H9 (cell line): Measurements from ENCODE around the gene SLC35B4. TPM values are rescaled to one million over a fixed set of nuclear protein-coding genes. Genes with fewer than 3 reads are reported as not detected.

Experiments
- DNase-seq: peaks from one replicate; pipeline ENCODE4 v3.0.0-alpha.2; 2017
- H2AFZ ChIP-seq: one replicate; pipeline ENCODE4 v1.6.1; 2013; ENCODE audit warnings: mild to moderate bottlenecking, low read length, control low read depth, moderate library complexity
- H2AK5ac ChIP-seq: 2 replicates; pipeline ENCODE4 v1.6.1; 2013; ENCODE audit warnings: low read length, control low read depth, mixed read lengths; ENCODE audit not compliant: insufficient read length
- H2BK120ac ChIP-seq: one replicate; pipeline ENCODE4 v1.6.1; 2013; ENCODE audit warnings: low read depth, mild to moderate bottlenecking, low read length, control low read depth, inconsistent platforms; ENCODE audit not compliant: poor library complexity, severe bottlenecking
- H2BK12ac ChIP-seq: 2 replicates; pipeline ENCODE4 v1.6.1; 2013; ENCODE audit warnings: low read length, control low read depth, mixed read lengths, low read depth; ENCODE audit not compliant: insufficient read length
- H2BK15ac ChIP-seq: 2 replicates; pipeline ENCODE4 v1.6.1; 2013; ENCODE audit warnings: low read depth, low read length, control low read depth
- H2BK20ac ChIP-seq: one replicate; pipeline ENCODE4 v1.6.1; 2013; ENCODE audit warnings: low read depth, mild to moderate bottlenecking, low read length, control low read depth, inconsistent platforms; ENCODE audit not compliant: poor library complexity, severe bottlenecking
- H2BK5ac ChIP-seq: 2 replicates; pipeline ENCODE4 v1.6.1; 2013; ENCODE audit warnings: low read length, control low read depth, mixed read lengths; ENCODE audit not compliant: insufficient read length
- H3K14ac ChIP-seq: 2 replicates; pipeline ENCODE4 v1.6.1; 2013; ENCODE audit warnings: low read length, control low read depth; ENCODE audit not compliant: insufficient read depth
- H3K18ac ChIP-seq: 2 replicates; pipeline ENCODE4 v1.6.1; 2013; ENCODE audit warnings: low read depth, mild to moderate bottlenecking, mixed read lengths, low read length, control low read depth; ENCODE audit not compliant: insufficient read length
- H3K23ac ChIP-seq: 2 replicates; pipeline ENCODE4 v1.6.1; 2013; ENCODE audit warnings: low read length, control low read depth, mixed read lengths, low read depth; ENCODE audit not compliant: insufficient read length
- H3K23me2 ChIP-seq: 2 replicates; pipeline ENCODE4 v1.6.1; 2013; ENCODE audit warnings: low read depth, mild to moderate bottlenecking, mixed read lengths, low read length, control low read depth; ENCODE audit not compliant: insufficient read length, poor library complexity, severe bottlenecking
- H3K27ac ChIP-seq: 2 replicates; pipeline ENCODE4 v1.5.1; 2013; ENCODE audit warnings: low read length, control low read depth, mixed read lengths, low read depth; ENCODE audit not compliant: insufficient read length
- H3K27me3 ChIP-seq: 2 replicates; pipeline ENCODE4 v1.6.1; 2013; ENCODE audit warnings: low read length, control low read depth, inconsistent platforms; ENCODE audit not compliant: insufficient read depth
- H3K4ac ChIP-seq: 2 replicates; pipeline ENCODE4 v1.6.1; 2013; ENCODE audit warnings: low read depth, mild to moderate bottlenecking, control low read depth, inconsistent platforms, low read length, moderate library complexity
- H3K4me1 ChIP-seq: 2 replicates; pipeline ENCODE4 v1.6.1; 2013; ENCODE audit warnings: low read length, control low read depth, inconsistent platforms; ENCODE audit not compliant: insufficient read depth
- H3K4me2 ChIP-seq: 2 replicates; pipeline ENCODE4 v1.6.1; 2013; ENCODE audit warnings: low read length, control low read depth, mixed read lengths; ENCODE audit not compliant: insufficient read length, insufficient read depth
- H3K56ac ChIP-seq: 2 replicates; pipeline ENCODE4 v1.6.1; 2013; ENCODE audit warnings: low read depth, mild to moderate bottlenecking, mixed read lengths, low read length, control low read depth; ENCODE audit not compliant: insufficient read length
- H3K79me1 ChIP-seq: 2 replicates; pipeline ENCODE4 v1.6.1; 2013; ENCODE audit warnings: low read depth, mild to moderate bottlenecking, moderate library complexity, low read length, control low read depth, inconsistent platforms; ENCODE audit not compliant: insufficient read depth, poor library complexity, severe bottlenecking
- H3K79me2 ChIP-seq: 2 replicates; pipeline ENCODE4 v1.6.1; 2013; ENCODE audit warnings: low read length, control low read depth, inconsistent platforms; ENCODE audit not compliant: insufficient read depth
- H3K9ac ChIP-seq: 2 replicates; pipeline ENCODE4 v1.6.1; 2013; ENCODE audit warnings: low read length, control low read depth, mixed read lengths; ENCODE audit not compliant: insufficient read length; ENCODE audit errors: extremely low read depth
- H3K9me3 ChIP-seq: one replicate; pipeline ENCODE4 v1.6.1; 2013; ENCODE audit warnings: low read depth, low read length, inconsistent platforms; ENCODE audit not compliant: control insufficient read depth
- H3T11ph ChIP-seq: one replicate; pipeline ENCODE4 v1.6.1; 2013; ENCODE audit warnings: mild to moderate bottlenecking, low read length, control low read depth, inconsistent platforms
- H4K20me1 ChIP-seq: one replicate; pipeline ENCODE4 v1.6.1; 2013; ENCODE audit not compliant: control insufficient read depth, insufficient read length, insufficient read depth
- H4K5ac ChIP-seq: 2 replicates; pipeline ENCODE4 v1.6.1; 2013; ENCODE audit warnings: low read depth, mild to moderate bottlenecking, mixed read lengths, low read length, control low read depth; ENCODE audit not compliant: insufficient read length
- H4K8ac ChIP-seq: replicated peaks from 2 replicates; pipeline ENCODE4 v1.6.1; 2013; ENCODE audit warnings: low read length, control low read depth, mixed read lengths, low read depth; ENCODE audit not compliant: insufficient read length
- H4K91ac ChIP-seq: 2 replicates; pipeline ENCODE4 v1.6.1; 2013; ENCODE audit warnings: low read depth, mild to moderate bottlenecking, moderate library complexity, mixed read lengths, low read length, control low read depth; ENCODE audit not compliant: insufficient read length
- H3K27ac Mint-ChIP-seq, 3 experiments: 2 replicates in 2 of 3; 3 replicates in 1 of 3; pipeline ENCODE4 v1.8.0; 2020 to 2021; ENCODE audit warnings: mixed read lengths in 3 of 3, mild to moderate bottlenecking in 1 of 3, moderate library complexity in 1 of 3
- H3K27me3 Mint-ChIP-seq: 2 replicates; pipeline ENCODE4 v1.8.0; 2021; ENCODE audit warnings: low read depth, mild to moderate bottlenecking, moderate library complexity, mixed read lengths
- H3K36me3 Mint-ChIP-seq, 3 experiments: 2 replicates in 2 of 3; 3 replicates in 1 of 3; pipeline ENCODE4 v1.8.0; 2020 to 2021; ENCODE audit warnings: low read depth in 3 of 3, mixed read lengths in 3 of 3; ENCODE audit not compliant: insufficient read depth in 1 of 3
- H3K4me1 Mint-ChIP-seq, 2 experiments: 2 replicates each; pipeline ENCODE4 v1.8.0; 2020; ENCODE audit warnings: mixed read lengths in 2 of 2
- H3K4me3 Mint-ChIP-seq, 2 experiments: 2 replicates in 1 of 2; 3 replicates in 1 of 2; pipeline ENCODE4 v1.8.0; 2020 to 2021; ENCODE audit warnings: mild to moderate bottlenecking in 2 of 2, mixed read lengths in 2 of 2, moderate library complexity in 1 of 2
- H3K9me3 Mint-ChIP-seq, 2 experiments: 2 replicates in 1 of 2; 3 replicates in 1 of 2; pipeline ENCODE4 v1.8.0; 2020; ENCODE audit warnings: mild to moderate bottlenecking in 2 of 2, mixed read lengths in 2 of 2, moderate library complexity in 1 of 2
- total RNA-seq: library from RNA; stranded (reverse); gene quantifications from 2 replicates; pipeline ENCODE4 v1.2.1, GENCODE V29; 2021
- TF ChIP-seq, protein P1 (sequence below): fragments of 200-600 bp; sonication (generic); conservative IDR thresholded peaks from 3 replicates; pipeline ENCODE4 v1.8.0; 2021; ENCODE audit warnings: antibody characterized with exemption, mild to moderate bottlenecking

SLC35B4 gene
- total RNA-seq, 1 experiment from 2014 or later, result 33.4 TPM

DNA sequence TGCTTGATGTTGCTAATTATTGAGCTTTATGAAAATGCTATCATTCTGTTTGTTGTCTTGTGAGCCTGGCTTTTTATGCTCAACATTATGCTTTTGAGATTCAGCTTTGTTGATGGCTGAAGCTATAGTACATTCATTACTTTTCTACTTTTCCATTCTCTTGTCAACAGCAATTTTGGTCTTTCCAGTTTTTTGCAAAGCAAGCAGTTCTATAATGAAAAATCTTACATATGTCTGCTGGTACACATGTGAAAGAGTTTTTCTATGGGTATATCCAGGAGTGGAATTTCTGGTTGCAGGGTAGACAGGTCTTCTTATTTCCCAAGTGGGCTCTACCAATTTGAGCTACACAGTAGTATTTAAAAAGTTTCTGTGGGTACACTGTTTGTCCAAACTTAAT, 36.8 kb downstream of the SLC35B4 start:
- Mint-ChIP-seq H3K9me3 (no peaks in the 10 kb centered on the region; a peak in 1 of 5 replicates), H3K27me3 (no peaks in the 10 kb centered on the region), H3K4me1 (peaks cover 9 to 10% of the 10 kb centered on the region in 2 experiments), H3K36me3 (no peaks in the 10 kb centered on the region), H3K4me3 (no peak overlapping the region), H3K27ac (no peak overlapping the region)
- H3K9me3 ChIP-seq, result no peaks in the 10 kb centered on the region
- no peak overlapping the region for H2BK20ac ChIP-seq
- H3K79me2 ChIP-seq, result no peaks in the 10 kb centered on the region
- TF ChIP-seq, protein P1, sequence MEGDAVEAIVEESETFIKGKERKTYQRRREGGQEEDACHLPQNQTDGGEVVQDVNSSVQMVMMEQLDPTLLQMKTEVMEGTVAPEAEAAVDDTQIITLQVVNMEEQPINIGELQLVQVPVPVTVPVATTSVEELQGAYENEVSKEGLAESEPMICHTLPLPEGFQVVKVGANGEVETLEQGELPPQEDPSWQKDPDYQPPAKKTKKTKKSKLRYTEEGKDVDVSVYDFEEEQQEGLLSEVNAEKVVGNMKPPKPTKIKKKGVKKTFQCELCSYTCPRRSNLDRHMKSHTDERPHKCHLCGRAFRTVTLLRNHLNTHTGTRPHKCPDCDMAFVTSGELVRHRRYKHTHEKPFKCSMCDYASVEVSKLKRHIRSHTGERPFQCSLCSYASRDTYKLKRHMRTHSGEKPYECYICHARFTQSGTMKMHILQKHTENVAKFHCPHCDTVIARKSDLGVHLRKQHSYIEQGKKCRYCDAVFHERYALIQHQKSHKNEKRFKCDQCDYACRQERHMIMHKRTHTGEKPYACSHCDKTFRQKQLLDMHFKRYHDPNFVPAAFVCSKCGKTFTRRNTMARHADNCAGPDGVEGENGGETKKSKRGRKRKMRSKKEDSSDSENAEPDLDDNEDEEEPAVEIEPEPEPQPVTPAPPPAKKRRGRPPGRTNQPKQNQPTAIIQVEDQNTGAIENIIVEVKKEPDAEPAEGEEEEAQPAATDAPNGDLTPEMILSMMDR, result no peak
- no peak overlapping the region for H3T11ph ChIP-seq
- no peak overlapping the region for H4K91ac ChIP-seq
- no peak overlapping the region for H2AK5ac ChIP-seq
- no peak overlapping the region for H4K8ac ChIP-seq
- no peak overlapping the region for H3K56ac ChIP-seq
- H3K27me3 ChIP-seq, result no peaks in the 10 kb centered on the region
- H3K23ac ChIP-seq, result no peak overlapping the region
- no peak for DNase-seq
- H3K4me1 ChIP-seq, result peaks cover 3% of the 10 kb centered on the region; the same call in 1 of the 2 replicates
- H2BK120ac ChIP-seq, result no peak overlapping the region
- no peak overlapping the region for H3K27ac ChIP-seq
- H4K20me1 ChIP-seq, result no peaks in the 10 kb centered on the region
- H3K9ac ChIP-seq, result no peak overlapping the region
- H3K4ac ChIP-seq, result no peak overlapping the region
- no peak overlapping the region for H2BK12ac ChIP-seq
- no peak overlapping the region for H2BK5ac ChIP-seq
- no peak overlapping the region for H3K14ac ChIP-seq
- no peak overlapping the region for H4K5ac ChIP-seq
- no peak overlapping the region for H2AFZ ChIP-seq
- H3K23me2 ChIP-seq, result no peaks in the 10 kb centered on the region
- no peak overlapping the region for H2BK15ac ChIP-seq
- H3K4me2 ChIP-seq, result no peak overlapping the region
- no peaks in the 10 kb centered on the region for H3K79me1 ChIP-seq
- H3K18ac ChIP-seq, result no peak overlapping the region
